ENCODE measurements around the gene MAST4. TPM values are rescaled to one million over a fixed set of nuclear protein-coding genes. Genes with fewer than 3 reads are reported as not detected.
A peak's percentile ranks its signal among the peaks of the same experiment; 100 is the strongest.

The MAST4 gene
- total and polyA plus RNA-seq, 12 donors: 29.6 to 93.3 (median 76.6) TPM

DNA sequence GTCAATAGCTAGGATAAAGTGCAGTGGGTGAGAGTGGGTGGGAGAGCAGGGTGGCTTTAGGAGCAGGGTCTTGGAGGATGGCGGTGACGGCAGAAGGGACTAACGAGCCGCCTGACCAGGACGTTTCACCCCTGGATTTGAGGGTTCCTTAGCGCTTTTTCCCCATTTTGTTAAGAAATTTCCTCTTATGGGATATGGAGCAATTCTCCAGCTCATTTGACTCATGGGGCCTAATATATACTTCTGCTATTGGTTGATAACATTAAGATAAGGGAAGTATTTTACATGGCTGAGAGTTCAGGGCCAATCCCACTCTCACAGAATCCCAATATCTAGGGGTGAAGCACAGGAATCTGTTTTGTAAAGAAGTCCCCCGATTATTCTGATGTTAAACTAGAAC, 582.8 kb downstream of the MAST4 start:
- Histone ChIP-seq H3K4me3 (no peak overlapping the region), H3K9me3 (peaks cover 0 to 20% (median 0%) of the 10 kb centered on the region in 11 donors), H3K4me1 (peaks cover 0 to 41% (median 6%) of the 10 kb centered on the region in 9 donors), H3K27ac (no peak overlapping the region), H3K36me3 (no peaks in the 10 kb centered on the region), H3K27me3 (no peaks in the 10 kb centered on the region)
- whole genome bisulfite sequencing, 2 donors: 92 to 99% methylated on average over 7 of the region's 7 CpGs
- DNase-seq (no peak), ATAC-seq (no peak)
- intact Hi-C loops (cut with DNase I): no loop called here
- TF ChIP-seq, protein P1, sequence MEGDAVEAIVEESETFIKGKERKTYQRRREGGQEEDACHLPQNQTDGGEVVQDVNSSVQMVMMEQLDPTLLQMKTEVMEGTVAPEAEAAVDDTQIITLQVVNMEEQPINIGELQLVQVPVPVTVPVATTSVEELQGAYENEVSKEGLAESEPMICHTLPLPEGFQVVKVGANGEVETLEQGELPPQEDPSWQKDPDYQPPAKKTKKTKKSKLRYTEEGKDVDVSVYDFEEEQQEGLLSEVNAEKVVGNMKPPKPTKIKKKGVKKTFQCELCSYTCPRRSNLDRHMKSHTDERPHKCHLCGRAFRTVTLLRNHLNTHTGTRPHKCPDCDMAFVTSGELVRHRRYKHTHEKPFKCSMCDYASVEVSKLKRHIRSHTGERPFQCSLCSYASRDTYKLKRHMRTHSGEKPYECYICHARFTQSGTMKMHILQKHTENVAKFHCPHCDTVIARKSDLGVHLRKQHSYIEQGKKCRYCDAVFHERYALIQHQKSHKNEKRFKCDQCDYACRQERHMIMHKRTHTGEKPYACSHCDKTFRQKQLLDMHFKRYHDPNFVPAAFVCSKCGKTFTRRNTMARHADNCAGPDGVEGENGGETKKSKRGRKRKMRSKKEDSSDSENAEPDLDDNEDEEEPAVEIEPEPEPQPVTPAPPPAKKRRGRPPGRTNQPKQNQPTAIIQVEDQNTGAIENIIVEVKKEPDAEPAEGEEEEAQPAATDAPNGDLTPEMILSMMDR (IDR thresholded peaks at IDR 0.05): no peak

DNA sequence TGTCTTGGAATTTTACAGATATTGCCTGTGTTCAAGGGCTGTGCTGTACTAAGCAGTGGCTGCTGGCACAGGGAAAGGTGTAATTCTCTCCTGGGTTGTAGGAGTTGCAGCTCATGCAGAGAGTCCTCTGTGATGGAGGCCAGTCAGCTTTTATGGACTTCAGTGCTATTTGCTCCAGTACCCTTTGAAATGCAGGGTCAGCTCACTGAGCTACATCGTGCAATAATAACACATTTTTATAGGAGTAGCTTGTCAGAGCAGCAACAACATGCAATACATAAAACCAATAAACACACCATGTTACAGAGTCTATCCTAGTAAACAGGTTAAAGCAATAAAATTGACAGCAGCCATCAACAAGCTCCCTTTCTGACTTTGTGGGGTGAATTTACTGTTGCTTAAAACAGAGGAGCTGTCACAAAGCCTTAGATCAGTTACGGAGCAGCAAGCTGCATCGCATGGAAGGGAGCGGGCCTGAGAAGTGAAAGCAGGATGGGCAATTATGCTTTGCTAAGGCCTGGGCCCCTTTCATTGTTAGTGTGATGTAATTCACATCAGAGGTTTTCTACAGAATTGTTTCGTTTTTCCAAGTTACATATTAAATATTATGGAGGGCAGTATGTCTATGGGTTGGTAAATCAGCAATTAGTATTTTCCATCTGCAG, 583.6 kb downstream of the MAST4 start:
- ATAC-seq: no peak

DNA sequence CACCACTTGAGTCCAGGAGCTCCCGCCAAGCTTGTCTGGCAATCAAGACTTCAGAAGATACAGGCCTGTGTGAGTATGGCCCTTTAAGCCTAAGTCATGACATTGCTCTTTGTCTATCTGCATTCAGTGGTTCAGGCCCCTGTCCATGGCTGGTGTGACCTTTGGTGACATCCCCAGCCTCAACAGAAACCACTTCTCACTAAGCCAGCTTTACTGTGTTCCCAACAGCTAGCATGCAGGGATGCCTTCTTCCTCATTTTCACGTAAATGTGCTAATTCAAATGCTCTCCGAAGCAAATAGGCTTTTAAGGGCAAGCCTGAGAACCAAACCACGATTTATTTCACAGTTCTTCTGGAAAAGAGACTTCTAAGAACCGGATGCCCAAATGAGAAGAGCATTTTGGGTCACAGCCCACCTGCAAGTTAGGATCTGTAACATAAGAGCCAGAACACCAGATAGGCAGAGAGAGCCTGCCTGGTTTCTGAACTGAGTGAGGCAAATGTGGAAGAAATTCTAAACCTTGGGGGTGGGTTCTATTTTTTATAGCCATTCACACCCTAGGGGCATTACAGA, 585.5 kb downstream of the MAST4 start:
- no peaks in the 10 kb centered on the region for H3K36me3 ChIP-seq
- H3K27me3 ChIP-seq: no peaks in the 10 kb centered on the region
- ATAC-seq (peak in 7 of 8 donors; percentile 19 to 54 (median 25)), DNase-seq (no peak)
- intact Hi-C loops (cut with DNase I): no loop called here
- peaks cover 0 to 41% (median 6%) of the 10 kb centered on the region in 9 donors for H3K4me1 ChIP-seq
- no peak overlapping the region for H3K4me3 ChIP-seq
- TF ChIP-seq, protein P1 (IDR thresholded peaks at IDR 0.05): no peak
- peaks cover 0 to 14% (median 0%) of the 10 kb centered on the region in 11 donors for H3K9me3 ChIP-seq
- WGBS, 2 donors: 76 to 77% methylated on average over 5 of the region's 5 CpGs
- peak overlapping the region in 6 of 10 donors; percentile 2 to 86 (median 44) for H3K27ac ChIP-seq

More for the DNA sequence above, 583.6 kb downstream of the MAST4 start:
- Histone ChIP-seq H3K27me3 (no peaks in the 10 kb centered on the region), H3K9me3 (peaks cover 0 to 20% (median 0%) of the 10 kb centered on the region in 11 donors), H3K4me1 (peaks cover 0 to 41% (median 6%) of the 10 kb centered on the region in 9 donors), H3K27ac (no peak overlapping the region), H3K4me3 (no peak overlapping the region), H3K36me3 (no peaks in the 10 kb centered on the region)
- intact Hi-C loops (cut with DNase I): no loop called here
- TF ChIP-seq, protein P1 (IDR thresholded peaks at IDR 0.05): no peak
- WGBS, 2 donors: 97% methylated on average over 5 of the region's 5 CpGs
- DNase-seq: no peak

DNA sequence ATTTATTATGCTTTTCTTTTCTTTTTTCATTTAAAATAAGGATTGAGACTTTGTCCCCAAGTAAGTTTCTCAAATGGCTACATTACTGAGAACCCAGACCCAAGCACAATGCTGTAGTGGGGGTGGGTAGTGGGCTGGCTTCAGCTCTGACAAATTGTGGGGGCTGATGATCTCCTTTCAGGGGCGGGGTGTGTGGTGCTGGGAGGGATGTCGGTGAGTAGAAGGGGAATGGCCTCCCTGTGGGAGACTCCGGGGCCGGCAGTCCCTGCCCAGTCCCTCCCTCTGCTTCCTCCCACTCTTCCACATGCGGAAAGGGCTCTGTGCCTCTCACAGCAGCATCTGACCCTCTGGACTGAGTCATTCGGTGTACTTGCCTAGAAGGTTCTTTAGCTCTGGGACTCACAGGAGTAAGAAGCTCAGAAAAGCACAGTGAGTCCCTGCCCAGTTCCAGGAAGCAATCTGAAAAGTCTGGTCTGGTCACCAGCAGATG, 586.2 kb downstream of the MAST4 start:
- ATAC-seq (peak; percentile 88 to 98 (median 94)), DNase-seq (peak; percentile 34 to 66)
- H3K36me3 ChIP-seq: no peaks in the 10 kb centered on the region
- TF ChIP-seq, protein P1 (IDR thresholded peaks at IDR 0.05): no peak
- peaks cover 0 to 8% (median 0%) of the 10 kb centered on the region in 11 donors for H3K9me3 ChIP-seq
- peaks cover 0 to 45% (median 6%) of the 10 kb centered on the region in 9 donors for H3K4me1 ChIP-seq
- H3K27ac ChIP-seq: peak overlapping the region in 7 of 10 donors; percentile 0 to 86 (median 41)
- 30 to 33% methylated on average over 6 of the region's 6 CpGs for WGBS, 2 donors
- intact Hi-C loops (cut with DNase I): no loop called here
- H3K4me3 ChIP-seq: no peak overlapping the region
- no peaks in the 10 kb centered on the region for H3K27me3 ChIP-seq
